Gastrocnemius medialis (tissue), 4 donors: ENCODE data around the gene FUNDC1. TPM values are rescaled to one million over a fixed set of nuclear protein-coding genes. Genes with fewer than 3 reads are reported as not detected.

ENCODE experiments used
- ATAC-seq, 2 donors: fragments of 150-250 bp; one replicate each; pipeline ENCODE4 v1.9.1; 2016
- DNase-seq, 2 donors: peaks; one replicate each; pipeline ENCODE4 v3.0.0-alpha.2; 2019
- H3K27ac ChIP-seq, 4 donors: fragments of 200-600 bp; sonication (generic); 1 replicate in 1 of 4; 2 replicates in 3 of 4; pipeline ENCODE4 v1.5.1; 2016 to 2018; ENCODE audit warnings: mild to moderate bottlenecking in 2 of 4, moderate library complexity in 1 of 4
- H3K27me3 ChIP-seq, 3 donors: fragments of 200-600 bp; sonication (generic) in 2 of 3; 1 replicate in 1 of 3; 2 replicates in 2 of 3; pipeline versions ENCODE4 v1.5.1 to v1.6.0; 2016 to 2019; ENCODE audit warnings: mild to moderate bottlenecking in 1 of 3, moderate library complexity in 1 of 3
- H3K36me3 ChIP-seq, 2 donors: fragments of 200-600 bp; sonication (generic) in 1 of 2; one replicate each; pipeline ENCODE4 v1.5.1; 2017 to 2018
- H3K4me1 ChIP-seq, 2 donors: fragments of 200-600 bp; sonication (generic) in 1 of 2; one replicate each; pipeline ENCODE4 v1.5.1; 2016 to 2017; ENCODE audit warnings: mild to moderate bottlenecking in 2 of 2
- H3K4me3 ChIP-seq, 4 donors: fragments of 200-600 bp; sonication (generic) in 3 of 4; 1 replicate in 1 of 4; 2 replicates in 3 of 4; pipeline ENCODE4 v1.5.1; 2016 to 2019; ENCODE audit warnings: mild to moderate bottlenecking in 2 of 4
- H3K9me3 ChIP-seq, 3 donors: fragments of 200-600 bp; sonication (generic) in 2 of 3; 1 replicate in 1 of 3; 2 replicates in 2 of 3; pipeline ENCODE4 v1.5.1; 2016 to 2019
- POLR2A ChIP-seq, 2 donors: fragments of 450-650 bp; IDR thresholded peaks; one replicate each; pipeline ENCODE4 v1.6.1; 2017; ENCODE audit warnings: antibody characterized with exemption in 2 of 2, mild to moderate bottlenecking in 2 of 2, moderate library complexity in 2 of 2
- in situ Hi-C, 4 donors: fragments of 200-750 bp; cut with MboI; loops; one replicate each; pipeline versions ENCODE4 v1.15.0 to v1.8.0; 2017; ENCODE audit warnings: low sequenced_read_pairs in 4 of 4
- intact Hi-C: fragments of 100-400 bp; cut with DNase I; formaldehyde crosslinking; loops from one replicate; pipeline ENCODE4 v1.15.1; 2023; ENCODE audit warnings: low total_unique reads
- total RNA-seq, 4 donors: library from RNA; depleted of rRNA; stranded (reverse); fragments of >200 nt; gene quantifications; one replicate each; pipeline versions ENCODE4 v1.1.0 to v1.2.3, GENCODE V29; 2016
- TF ChIP-seq, protein P1 (sequence below), 5 experiments: fragments of 450-650 bp in 3 of 5; fragments of 200-600 bp in 2 of 5; sonication (generic) in 2 of 5; IDR thresholded peaks in 4 of 5; conservative IDR thresholded peaks in 1 of 5; 1 replicate in 4 of 5; 2 replicates in 1 of 5; pipeline ENCODE4 v1.5.1; 2016 to 2019; ENCODE audit warnings: antibody characterized with exemption in 5 of 5, mild to moderate bottlenecking in 3 of 5, moderate library complexity in 3 of 5

Gene FUNDC1
- total RNA-seq, 4 donors from 2014 or later: 3.5 to 17.0 (median 6.2) TPM

DNA sequence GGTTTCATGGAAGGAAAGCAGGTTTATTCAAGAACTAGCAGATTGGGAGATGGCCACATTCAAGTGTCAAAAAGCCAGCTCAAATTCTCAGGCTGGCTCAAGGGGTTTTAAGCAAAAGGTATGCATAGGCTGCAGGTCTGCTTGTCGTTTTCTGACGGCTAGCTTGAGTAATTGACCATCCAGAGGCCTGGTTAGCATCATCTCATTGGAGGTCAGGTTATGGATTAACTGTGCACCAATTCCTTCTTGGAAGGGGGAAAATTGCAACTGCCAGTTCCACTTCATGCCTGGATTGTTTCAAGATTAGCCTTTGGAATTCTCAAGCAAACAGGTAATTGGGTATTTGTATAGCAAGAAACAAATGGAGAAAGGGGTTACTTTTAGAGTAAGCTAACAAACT is 62.1 kb downstream of the FUNDC1 start:
- TF ChIP-seq, protein P1, sequence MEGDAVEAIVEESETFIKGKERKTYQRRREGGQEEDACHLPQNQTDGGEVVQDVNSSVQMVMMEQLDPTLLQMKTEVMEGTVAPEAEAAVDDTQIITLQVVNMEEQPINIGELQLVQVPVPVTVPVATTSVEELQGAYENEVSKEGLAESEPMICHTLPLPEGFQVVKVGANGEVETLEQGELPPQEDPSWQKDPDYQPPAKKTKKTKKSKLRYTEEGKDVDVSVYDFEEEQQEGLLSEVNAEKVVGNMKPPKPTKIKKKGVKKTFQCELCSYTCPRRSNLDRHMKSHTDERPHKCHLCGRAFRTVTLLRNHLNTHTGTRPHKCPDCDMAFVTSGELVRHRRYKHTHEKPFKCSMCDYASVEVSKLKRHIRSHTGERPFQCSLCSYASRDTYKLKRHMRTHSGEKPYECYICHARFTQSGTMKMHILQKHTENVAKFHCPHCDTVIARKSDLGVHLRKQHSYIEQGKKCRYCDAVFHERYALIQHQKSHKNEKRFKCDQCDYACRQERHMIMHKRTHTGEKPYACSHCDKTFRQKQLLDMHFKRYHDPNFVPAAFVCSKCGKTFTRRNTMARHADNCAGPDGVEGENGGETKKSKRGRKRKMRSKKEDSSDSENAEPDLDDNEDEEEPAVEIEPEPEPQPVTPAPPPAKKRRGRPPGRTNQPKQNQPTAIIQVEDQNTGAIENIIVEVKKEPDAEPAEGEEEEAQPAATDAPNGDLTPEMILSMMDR (IDR thresholded peaks at IDR 0.05 in 4 of 5, conservative IDR thresholded peaks at IDR 0.05 in 1 of 5): no peak
- TF ChIP-seq POLR2A (IDR thresholded peaks at IDR 0.05): no peak
- H3K4me3 ChIP-seq: no peak overlapping the region
- H3K9me3 ChIP-seq: no peaks in the 10 kb centered on the region
- in situ Hi-C loops: no loop called here
- intact Hi-C loops: no loop called here
- H3K27ac ChIP-seq: no peak overlapping the region
- no peaks in the 10 kb centered on the region for H3K4me1 ChIP-seq
- DNase-seq: no peak
- ATAC-seq: no peak
- no peaks in the 10 kb centered on the region for H3K36me3 ChIP-seq
- H3K27me3 ChIP-seq: no peaks in the 10 kb centered on the region

DNA sequence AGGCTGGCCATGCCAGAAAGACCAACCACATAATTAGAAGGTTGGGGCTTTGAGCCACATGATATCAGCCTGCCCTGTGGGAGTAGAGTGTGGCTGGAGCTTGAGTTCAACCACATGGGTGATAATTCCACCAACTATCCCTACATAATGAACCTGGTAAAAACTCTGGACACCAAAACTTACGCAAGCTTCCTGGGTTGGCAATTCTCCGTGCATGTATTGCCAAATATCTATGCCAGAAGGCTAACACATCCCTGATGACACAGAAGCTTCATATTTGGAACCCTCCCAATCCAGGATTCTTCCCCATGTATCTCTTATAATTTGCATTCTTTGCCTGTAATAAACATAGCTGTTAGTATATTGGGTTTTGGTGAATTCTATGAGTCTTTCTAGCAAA is 68.2 kb downstream of the FUNDC1 start:
- H3K4me3 ChIP-seq: no peak overlapping the region
- no peak overlapping the region for H3K27ac ChIP-seq
- no peak for TF ChIP-seq POLR2A (IDR thresholded peaks at IDR 0.05)
- TF ChIP-seq, protein P1 (IDR thresholded peaks at IDR 0.05 in 4 of 5, conservative IDR thresholded peaks at IDR 0.05 in 1 of 5): no peak
- intact Hi-C loops (no loop called here), in situ Hi-C loops (no loop called here)
- H3K36me3 ChIP-seq: no peaks in the 10 kb centered on the region
- no peaks in the 10 kb centered on the region for H3K9me3 ChIP-seq
- H3K27me3 ChIP-seq: no peaks in the 10 kb centered on the region
- ATAC-seq (no peak), DNase-seq (no peak)
- H3K4me1 ChIP-seq: no peaks in the 10 kb centered on the region

Other genes with a start within 250 kb of the FUNDC1 start
- under 1 TPM in 1 of 4 donors, not detected in 3; 0.11 TPM for gene EFHC2, start 199.2 kb downstream of the FUNDC1 start, total RNA-seq